AG04450 (cell line): ENCODE measurements around the gene GPX6. TPM values are rescaled to one million over a fixed set of nuclear protein-coding genes. Genes with fewer than 3 reads are reported as not detected.
"Not testable (repeated sequence)": the region's sequence is repeated elsewhere in the genome, so short reads cannot be mapped to it uniquely, and the experiment has no call there.

ENCODE experiments used
- CTCF ChIA-PET: fragments of 300-600, 350-600 bp; formaldehyde crosslinking; extraction: SDS; loops from one replicate; lab custom pipeline; 2022; ENCODE audit warnings: antibody characterized with exemption, inconsistent platforms; lab: Charles Lee
- POLR2A ChIA-PET: fragments of 350-600 bp; formaldehyde crosslinking; extraction: SDS; loops from one replicate; lab custom pipeline; 2021; ENCODE audit warnings: antibody characterized with exemption, inconsistent platforms; lab: Yijun Ruan, JAX
- DNase-seq: peaks from one replicate; pipeline ENCODE4 v3.0.0-alpha.2; 2011; ENCODE audit warnings: low read depth, low spot score
- H3K27ac ChIP-seq: one replicate; pipeline ENCODE4 v1.5.1; 2012; ENCODE audit warnings: low read depth, low read length, control low read depth
- H3K27me3 ChIP-seq: one replicate; pipeline ENCODE4 v1.6.0; 2012; ENCODE audit warnings: low read length; ENCODE audit not compliant: control insufficient read depth, insufficient read depth
- H3K4me3 ChIP-seq: 2 replicates; pipeline ENCODE4 v1.5.1; 2011; ENCODE audit warnings: mild to moderate bottlenecking, low read depth, low read length, control low read depth
- H3K9me3 ChIP-seq: 2 replicates; pipeline ENCODE4 v1.5.1; 2012; ENCODE audit warnings: low read length; ENCODE audit not compliant: control insufficient read depth, insufficient read depth
- polyA plus RNA-seq: library from polyadenylated mRNA; depleted of rRNA; stranded (reverse); fragments of >200 nt; gene quantifications from 2 replicates; pipeline ENCODE4 v1.2.3, GENCODE V29; 2011
- TF ChIP-seq, protein P1 (sequence below): IDR thresholded peaks from 2 replicates; pipeline ENCODE4 v1.5.1; 2011; ENCODE audit warnings: low read depth, low read length, control low read depth, inconsistent platforms

The GPX6 gene
- polyA plus RNA-seq, 1 experiment, result not detected

DNA sequence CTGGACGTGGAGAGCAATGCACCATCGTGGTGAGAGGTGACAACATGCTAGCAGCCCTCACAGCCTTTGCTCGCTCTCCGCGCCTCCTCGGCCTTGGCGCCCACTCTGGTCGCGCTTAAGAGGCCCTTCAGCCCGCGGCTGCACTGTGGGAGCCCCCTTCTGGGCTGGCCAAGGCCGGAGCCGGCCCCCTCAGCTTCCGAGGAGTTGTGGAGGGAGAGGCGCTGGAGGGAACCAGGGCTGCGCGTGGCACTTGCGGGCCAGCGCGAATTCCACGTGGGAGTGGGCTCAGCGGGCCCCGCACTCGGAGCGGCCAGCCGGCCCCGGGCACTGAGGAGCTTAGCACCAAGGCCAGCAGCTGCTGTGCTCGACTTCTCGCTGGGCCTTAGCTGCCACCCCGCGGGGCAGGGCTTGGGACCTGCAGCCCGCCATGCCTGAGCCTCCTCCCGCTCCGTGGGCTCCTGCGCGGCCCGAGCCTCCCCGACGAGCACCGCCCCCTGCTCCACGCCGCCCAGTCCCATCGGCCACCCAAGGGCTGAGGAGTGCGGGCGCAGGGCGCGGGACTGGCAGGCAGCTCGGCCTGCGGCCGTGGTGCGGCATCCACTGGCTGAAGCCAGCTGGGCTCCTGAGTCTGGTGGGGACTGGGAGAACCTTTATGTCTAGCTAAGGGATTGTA lies 3.8 kb downstream of the GPX6 start:
- peaks cover 5% of the 10 kb centered on the region; the same call in 1 of the 2 replicates for H3K9me3 ChIP-seq
- ChIA-PET CTCF (no interaction called here), POLR2A (no interaction called here)
- no peak for DNase-seq
- no peak overlapping the region for H3K27ac ChIP-seq
- no peak overlapping the region for H3K4me3 ChIP-seq
- no peaks in the 10 kb centered on the region for H3K27me3 ChIP-seq
- TF ChIP-seq, protein P1, sequence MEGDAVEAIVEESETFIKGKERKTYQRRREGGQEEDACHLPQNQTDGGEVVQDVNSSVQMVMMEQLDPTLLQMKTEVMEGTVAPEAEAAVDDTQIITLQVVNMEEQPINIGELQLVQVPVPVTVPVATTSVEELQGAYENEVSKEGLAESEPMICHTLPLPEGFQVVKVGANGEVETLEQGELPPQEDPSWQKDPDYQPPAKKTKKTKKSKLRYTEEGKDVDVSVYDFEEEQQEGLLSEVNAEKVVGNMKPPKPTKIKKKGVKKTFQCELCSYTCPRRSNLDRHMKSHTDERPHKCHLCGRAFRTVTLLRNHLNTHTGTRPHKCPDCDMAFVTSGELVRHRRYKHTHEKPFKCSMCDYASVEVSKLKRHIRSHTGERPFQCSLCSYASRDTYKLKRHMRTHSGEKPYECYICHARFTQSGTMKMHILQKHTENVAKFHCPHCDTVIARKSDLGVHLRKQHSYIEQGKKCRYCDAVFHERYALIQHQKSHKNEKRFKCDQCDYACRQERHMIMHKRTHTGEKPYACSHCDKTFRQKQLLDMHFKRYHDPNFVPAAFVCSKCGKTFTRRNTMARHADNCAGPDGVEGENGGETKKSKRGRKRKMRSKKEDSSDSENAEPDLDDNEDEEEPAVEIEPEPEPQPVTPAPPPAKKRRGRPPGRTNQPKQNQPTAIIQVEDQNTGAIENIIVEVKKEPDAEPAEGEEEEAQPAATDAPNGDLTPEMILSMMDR, result no peak

DNA sequence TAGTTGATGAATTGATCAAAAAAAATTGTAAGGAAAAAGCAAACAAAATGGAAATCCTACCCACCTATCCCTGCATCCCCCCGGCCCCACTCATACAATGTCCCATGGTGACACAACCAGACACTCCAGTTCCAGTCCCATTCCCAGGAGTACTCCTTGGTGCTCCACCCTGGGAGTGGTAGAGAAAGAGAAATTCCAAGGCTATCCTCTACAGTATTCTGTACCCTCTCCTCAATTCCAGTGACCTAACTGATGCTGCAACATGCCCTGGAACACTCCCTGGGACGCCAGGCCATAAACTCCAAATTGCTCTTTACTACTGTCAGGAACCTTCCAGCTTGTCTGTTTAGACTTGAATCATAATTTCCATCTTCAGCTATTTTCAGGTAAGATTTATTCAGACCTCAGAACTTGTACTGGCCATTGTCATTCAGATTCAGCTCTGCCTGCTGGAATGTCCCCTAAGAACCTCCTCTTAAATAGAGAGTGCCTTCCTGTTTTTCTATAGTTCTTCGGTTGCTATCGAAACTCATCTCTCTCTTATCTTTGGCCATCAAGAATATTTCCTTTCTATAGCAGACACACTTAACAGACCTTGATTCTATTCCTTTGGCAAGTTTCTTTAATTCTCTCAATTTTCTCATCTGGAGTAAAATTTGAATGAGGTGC lies 8.7 kb downstream of the GPX6 start:
- ChIA-PET CTCF (no interaction called here), POLR2A (no interaction called here)
- no peak overlapping the region for H3K27ac ChIP-seq
- peaks cover 5% of the 10 kb centered on the region; the same call in 1 of the 2 replicates for H3K9me3 ChIP-seq
- no peaks in the 10 kb centered on the region for H3K27me3 ChIP-seq
- TF ChIP-seq, protein P1, result no peak
- no peak for DNase-seq
- H3K4me3 ChIP-seq, result no peak overlapping the region

DNA sequence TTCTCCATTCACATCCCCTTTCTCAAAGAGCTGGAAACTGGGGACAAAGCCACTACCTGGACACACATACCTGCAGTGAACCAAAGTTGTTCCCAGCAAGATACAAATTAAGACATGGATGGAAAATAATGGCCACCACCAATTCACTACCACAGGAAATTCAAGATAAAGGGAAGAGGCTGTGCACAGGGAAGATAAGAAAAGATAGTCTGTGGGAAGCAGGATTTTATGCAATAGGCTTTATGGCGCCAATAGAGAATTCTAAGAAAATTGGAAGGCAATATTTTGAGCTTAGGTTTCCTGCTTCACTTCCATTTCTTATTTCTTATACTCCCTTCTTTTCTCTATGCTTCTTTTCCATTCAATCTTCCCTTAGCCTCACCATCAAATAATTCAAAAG lies 9.9 kb downstream of the GPX6 start:
- Histone ChIP-seq H3K27ac (no peak overlapping the region), H3K9me3 (no peaks in the 10 kb centered on the region; the same call in 1 of the 2 replicates), H3K4me3 (no peak overlapping the region), H3K27me3 (no peaks in the 10 kb centered on the region)
- TF ChIP-seq, protein P1, result no peak
- ChIA-PET CTCF (no interaction called here), POLR2A (no interaction called here)
- no peak for DNase-seq

DNA sequence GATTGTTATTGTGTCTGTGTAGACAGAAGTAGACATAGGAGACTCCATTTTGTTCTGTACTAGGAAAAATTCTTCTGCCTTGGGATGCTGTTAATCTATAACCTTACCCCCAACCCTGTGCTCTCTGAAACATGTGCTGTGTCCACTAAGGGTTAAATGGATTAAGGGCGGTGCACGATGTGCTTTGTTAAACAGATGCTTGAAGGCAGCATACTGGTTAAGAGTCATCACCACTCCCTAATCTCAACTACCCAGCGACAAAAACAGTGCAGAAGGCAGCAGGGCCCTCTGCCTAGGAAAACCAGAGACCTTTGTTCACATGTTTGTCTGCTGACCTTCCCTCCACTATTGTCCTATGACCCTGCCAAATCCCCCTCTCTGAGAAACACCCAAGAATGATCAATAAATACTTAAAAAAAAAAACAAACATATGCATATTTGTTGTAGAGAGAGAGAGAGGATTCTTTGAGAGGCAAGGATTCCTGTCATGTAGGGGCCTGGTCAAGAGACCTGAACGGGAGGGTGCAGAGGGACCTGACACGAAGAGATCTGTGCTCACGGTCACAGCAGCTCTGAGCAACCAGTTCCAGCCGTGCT lies 12.8 kb downstream of the GPX6 start:
- CTCF ChIA-PET, H3K9me3 ChIP-seq, H3K27ac ChIP-seq, DNase-seq, H3K27me3 ChIP-seq, POLR2A ChIA-PET, H3K4me3 ChIP-seq: not testable (repeated sequence)

DNA sequence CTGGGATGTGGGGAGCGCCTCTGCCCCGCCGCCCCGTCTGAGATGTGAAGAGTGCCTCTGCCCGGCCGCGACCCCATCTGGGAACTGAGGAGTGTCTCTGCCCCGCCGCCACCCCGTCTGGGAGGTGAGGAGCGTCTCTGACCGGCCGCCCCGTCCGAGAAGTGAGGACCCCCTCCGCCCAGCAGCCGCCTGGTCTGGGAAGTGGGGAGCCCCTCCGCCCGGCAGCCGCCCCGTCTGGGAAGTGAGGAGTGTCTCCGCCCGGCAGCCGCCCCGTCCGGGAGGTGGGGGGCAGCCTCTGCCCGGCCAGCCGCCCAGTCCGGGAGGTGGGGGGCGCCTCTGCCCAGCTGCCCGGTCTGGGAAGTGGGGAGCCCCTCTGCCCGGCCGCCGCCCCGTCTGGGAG lies 13.5 kb downstream of the GPX6 start:
- DNase-seq, H3K27ac ChIP-seq, POLR2A ChIA-PET, CTCF ChIA-PET, H3K9me3 ChIP-seq, H3K27me3 ChIP-seq, H3K4me3 ChIP-seq: not testable (repeated sequence)

DNA sequence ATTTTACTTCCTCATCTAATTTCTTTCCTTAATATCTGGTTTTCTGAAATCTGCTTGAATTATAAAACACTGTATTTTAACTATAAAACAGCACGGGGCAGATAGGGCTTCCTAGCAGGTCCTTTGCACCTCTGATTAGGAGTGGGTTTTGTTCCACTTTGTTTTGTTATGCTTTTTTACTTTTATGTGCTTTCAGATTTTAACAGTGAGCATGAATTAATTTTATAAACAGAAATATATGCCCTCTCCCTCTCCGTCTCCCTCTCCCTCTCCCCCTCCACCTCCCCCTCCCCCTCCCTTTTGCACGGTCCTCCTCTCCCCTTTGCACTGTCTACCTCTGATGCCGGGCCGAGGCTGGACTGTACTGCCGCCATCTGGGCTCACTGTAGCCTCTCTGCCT lies 14.3 kb downstream of the GPX6 start:
- Histone ChIP-seq H3K9me3 (no peaks in the 10 kb centered on the region; the same call in 1 of the 2 replicates), H3K27me3 (no peaks in the 10 kb centered on the region), H3K27ac (no peak overlapping the region), H3K4me3 (no peak overlapping the region)
- TF ChIP-seq, protein P1, result no peak
- CTCF ChIA-PET, result no interaction called here
- POLR2A ChIA-PET, result no interaction called here
- no peak for DNase-seq
